Ishikawa (cell line): ENCODE data around the gene SLC2A1.

Source experiments
- EGR1 ChIP-seq: IDR thresholded peaks from 2 replicates; pipeline ENCODE4 v1.6.1; 2012
- EP300 ChIP-seq: IDR thresholded peaks from 2 replicates; pipeline ENCODE4 v1.6.1; 2012; ENCODE audit warnings: borderline replicate concordance
- MAX ChIP-seq: IDR thresholded peaks from 2 replicates; pipeline ENCODE4 v1.6.1; 2012
- NFIC ChIP-seq: IDR thresholded peaks from 2 replicates; pipeline ENCODE4 v1.6.1; 2012
- RAD21 ChIP-seq: IDR thresholded peaks from 2 replicates; pipeline ENCODE4 v1.6.1; 2012; ENCODE audit warnings: low read depth
- REST ChIP-seq: IDR thresholded peaks from 2 replicates; pipeline ENCODE4 v1.6.1; 2012; ENCODE audit warnings: low read depth, mild to moderate bottlenecking
- TAF1 ChIP-seq: IDR thresholded peaks from 2 replicates; pipeline ENCODE4 v1.6.1; 2012; ENCODE audit warnings: low read depth, mild to moderate bottlenecking
- TCF12 ChIP-seq: IDR thresholded peaks from 2 replicates; pipeline ENCODE4 v1.6.1; 2012; ENCODE audit warnings: low read depth
- USF1 ChIP-seq: IDR thresholded peaks from 2 replicates; pipeline ENCODE4 v1.6.1; 2012
- YY1 ChIP-seq: IDR thresholded peaks from 2 replicates; pipeline ENCODE4 v1.6.1; 2012; ENCODE audit warnings: low read depth

GRCh38 chr1:42974767-42975437 lies 16.2 kb upstream of the SLC2A1 start:
- TF ChIP-seq RAD21 (no peak), USF1 (no peak), EGR1 (no peak), MAX (no peak), EP300 (no peak), TAF1 (no peak), REST (no peak), TCF12 (no peak), NFIC (0 out of 2 replicates have a peak, but pooled peaks have one; percentile 7), YY1 (no peak)
